ENCODE results near the gene HMGCL.

The HMGCL gene

DNA sequence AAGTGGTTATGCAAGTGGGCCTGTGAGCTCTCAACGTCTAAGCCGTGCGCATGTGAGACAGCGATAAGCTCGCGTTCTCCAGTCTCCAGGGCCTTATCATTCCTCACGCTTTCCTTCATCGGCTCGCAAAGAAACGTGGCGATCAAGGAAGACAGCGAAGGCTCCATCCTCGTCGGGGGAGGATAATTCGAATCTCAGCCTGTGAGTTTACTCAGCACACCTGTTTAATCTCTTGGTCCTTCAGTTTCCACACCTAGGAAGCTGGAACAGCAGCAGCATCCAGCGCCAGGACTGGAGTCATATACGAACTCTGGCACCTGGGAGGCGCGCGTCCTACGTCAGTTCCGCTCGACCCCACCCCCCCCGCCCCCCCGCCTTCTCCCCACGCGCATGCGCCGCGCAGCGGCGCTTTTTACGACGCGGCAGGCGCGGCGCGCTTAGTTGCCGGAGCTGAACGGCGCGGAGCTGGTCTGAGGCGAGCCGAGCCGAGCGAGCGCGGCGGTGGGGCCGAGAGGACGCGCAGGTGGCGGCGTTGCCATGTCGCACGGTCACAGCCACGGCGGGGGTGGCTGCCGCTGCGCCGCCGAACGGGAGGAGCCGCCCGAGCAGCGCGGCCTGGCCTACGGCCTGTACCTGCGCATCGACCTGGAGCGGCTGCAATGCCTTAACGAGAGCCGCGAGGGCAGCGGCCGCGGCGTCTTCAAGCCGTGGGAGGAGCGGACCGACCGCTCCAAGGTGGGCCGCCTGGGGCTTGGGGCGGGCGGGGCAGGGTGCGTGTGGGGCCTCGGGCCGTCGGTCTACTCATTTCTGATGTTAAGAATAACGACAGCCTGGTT lies 47.0 kb downstream of the HMGCL start, which contains the start of gene PITHD1:
TSS of gene PITHD1 (plus strand) at position 440 of the 836 bp plus-strand sequence. CDS start at position 538, 98 bp downstream.
- no peak for TF ChIP-seq CTCF (conservative IDR thresholded peaks at IDR 0.05)
- TF ChIP-seq ZFX (IDR thresholded peaks at IDR 0.05), result peak; percentile 89
- H3K27ac ChIP-seq, result peak within 1 kb of the TSS; percentile 88

DNA sequence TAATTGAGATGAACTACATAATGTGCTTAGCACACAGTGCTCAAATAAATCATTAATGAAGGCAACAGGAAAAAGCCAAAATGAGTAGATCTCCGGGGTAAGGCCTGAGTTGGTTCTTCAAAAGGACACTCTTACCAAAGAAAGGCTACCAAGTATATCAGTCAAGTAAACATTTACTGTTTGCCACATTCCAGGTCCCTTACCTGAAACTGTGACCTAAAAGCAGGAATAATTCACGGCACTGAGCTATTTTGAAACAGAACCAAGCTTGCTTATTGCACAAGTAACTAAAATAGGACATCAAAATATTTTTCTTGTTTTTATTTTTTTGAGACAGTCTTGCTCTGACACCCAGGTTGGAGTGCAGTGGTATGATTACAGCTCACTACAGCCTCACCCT lies 49.0 kb downstream of the HMGCL start:
- TF ChIP-seq CTCF (conservative IDR thresholded peaks at IDR 0.05), result no peak
- no peak for TF ChIP-seq ZFX (IDR thresholded peaks at IDR 0.05)
- no peak overlapping the region for H3K27ac ChIP-seq

- TF ChIP-seq CTCF (conservative IDR thresholded peaks at IDR 0.05), result no peak
- TF ChIP-seq ZFX (IDR thresholded peaks at IDR 0.05), result no peak
- no peak overlapping the region for H3K27ac ChIP-seq
Observed at GRCh38 chr1:23774174-23774880, 50.9 kb downstream of the HMGCL start.

- TF ChIP-seq CTCF (conservative IDR thresholded peaks at IDR 0.05), result no peak
- TF ChIP-seq ZFX (IDR thresholded peaks at IDR 0.05), result no peak
Observed at GRCh38 chr1:23772854-23773242, 52.4 kb downstream of the HMGCL start.

GRCh38 chr1:23772049-23772853 lies 53.0 kb downstream of the HMGCL start:
- no peak overlapping the region for H3K27ac ChIP-seq
- TF ChIP-seq ZFX (IDR thresholded peaks at IDR 0.05), result no peak
- peak; percentile 85 for TF ChIP-seq CTCF (conservative IDR thresholded peaks at IDR 0.05)

More at GRCh38 chr1:23772854-23773242, 52.4 kb downstream of the HMGCL start:
- H3K27ac ChIP-seq, result no peak overlapping the region

DNA sequence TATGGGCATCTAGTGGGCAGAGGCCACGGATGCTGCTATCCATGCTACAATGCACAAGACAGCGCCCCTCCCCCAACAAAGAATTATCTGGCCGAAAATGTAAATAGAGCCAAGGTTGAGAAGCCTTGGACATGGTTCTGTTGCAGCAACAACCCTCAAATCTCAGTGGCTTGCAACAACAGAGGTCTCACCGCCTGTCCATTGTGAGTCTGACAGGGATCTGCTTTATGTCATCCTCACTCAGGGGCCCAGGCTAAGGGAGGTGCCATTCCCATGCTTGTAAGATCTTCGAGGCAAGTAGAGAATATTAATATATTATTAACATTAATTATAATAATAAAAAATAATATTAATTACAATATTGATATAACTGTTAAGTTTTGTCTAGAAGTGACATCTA lies 56.5 kb downstream of the HMGCL start:
- no peak overlapping the region for H3K27ac ChIP-seq
- TF ChIP-seq ZFX (IDR thresholded peaks at IDR 0.05) (no peak), CTCF (conservative IDR thresholded peaks at IDR 0.05) (no peak)
